Measurements from ENCODE around the gene BUB1. TPM values are rescaled to one million over a fixed set of nuclear protein-coding genes. Genes with fewer than 3 reads are reported as not detected.

The BUB1 gene
- total and polyA plus RNA-seq, 9 of the 15 experiments (the other 6 are each of a cell fraction or from before 2014, with no cell fraction given) = 73.4 to 247 (median 118) TPM

DNA sequence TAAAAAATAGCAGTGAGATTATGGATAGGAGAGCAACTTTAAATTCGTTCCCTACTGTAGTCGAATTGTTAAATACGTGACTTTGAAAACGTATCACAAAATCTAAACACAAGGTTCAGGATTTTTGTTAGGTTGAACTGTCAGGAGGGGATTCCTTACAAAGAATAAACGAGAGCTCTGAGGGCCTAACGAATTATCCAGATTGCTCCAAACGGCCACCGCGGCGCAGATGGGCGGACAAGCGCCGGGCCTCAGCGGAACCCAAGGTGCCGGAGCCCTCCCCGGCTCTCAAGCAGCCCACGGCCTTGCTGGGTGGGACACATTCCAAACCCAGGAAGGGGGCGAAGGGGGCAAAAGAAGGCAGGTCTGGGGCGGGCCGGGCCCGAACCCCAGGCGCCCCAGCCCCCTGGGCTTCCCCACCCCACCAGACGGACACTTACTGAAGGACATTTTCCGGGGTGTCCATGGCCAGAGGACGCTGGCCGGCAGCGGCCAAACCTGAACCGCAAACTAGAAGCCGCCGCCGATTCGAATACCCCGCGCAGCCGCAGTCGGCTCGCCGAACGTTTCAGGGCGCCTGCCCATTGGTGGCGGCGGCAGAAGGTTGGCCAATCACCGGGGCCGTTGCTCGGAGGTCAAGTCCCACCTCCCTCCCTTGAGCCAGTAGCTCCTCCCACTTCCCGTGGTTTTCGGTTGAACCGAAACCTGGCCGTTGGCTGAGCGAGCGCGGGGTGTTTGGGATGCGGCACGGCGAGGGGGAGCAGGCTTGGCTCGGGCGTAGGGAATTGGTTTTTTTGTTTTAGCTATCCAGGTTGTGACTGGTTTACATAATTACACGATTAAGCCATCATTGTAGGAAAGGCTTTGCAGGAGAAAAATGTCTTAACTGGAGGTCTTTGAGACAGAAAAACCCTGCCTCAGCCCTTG, at the start of gene BUB1 (continued):
- TF ChIP-seq, protein P1, sequence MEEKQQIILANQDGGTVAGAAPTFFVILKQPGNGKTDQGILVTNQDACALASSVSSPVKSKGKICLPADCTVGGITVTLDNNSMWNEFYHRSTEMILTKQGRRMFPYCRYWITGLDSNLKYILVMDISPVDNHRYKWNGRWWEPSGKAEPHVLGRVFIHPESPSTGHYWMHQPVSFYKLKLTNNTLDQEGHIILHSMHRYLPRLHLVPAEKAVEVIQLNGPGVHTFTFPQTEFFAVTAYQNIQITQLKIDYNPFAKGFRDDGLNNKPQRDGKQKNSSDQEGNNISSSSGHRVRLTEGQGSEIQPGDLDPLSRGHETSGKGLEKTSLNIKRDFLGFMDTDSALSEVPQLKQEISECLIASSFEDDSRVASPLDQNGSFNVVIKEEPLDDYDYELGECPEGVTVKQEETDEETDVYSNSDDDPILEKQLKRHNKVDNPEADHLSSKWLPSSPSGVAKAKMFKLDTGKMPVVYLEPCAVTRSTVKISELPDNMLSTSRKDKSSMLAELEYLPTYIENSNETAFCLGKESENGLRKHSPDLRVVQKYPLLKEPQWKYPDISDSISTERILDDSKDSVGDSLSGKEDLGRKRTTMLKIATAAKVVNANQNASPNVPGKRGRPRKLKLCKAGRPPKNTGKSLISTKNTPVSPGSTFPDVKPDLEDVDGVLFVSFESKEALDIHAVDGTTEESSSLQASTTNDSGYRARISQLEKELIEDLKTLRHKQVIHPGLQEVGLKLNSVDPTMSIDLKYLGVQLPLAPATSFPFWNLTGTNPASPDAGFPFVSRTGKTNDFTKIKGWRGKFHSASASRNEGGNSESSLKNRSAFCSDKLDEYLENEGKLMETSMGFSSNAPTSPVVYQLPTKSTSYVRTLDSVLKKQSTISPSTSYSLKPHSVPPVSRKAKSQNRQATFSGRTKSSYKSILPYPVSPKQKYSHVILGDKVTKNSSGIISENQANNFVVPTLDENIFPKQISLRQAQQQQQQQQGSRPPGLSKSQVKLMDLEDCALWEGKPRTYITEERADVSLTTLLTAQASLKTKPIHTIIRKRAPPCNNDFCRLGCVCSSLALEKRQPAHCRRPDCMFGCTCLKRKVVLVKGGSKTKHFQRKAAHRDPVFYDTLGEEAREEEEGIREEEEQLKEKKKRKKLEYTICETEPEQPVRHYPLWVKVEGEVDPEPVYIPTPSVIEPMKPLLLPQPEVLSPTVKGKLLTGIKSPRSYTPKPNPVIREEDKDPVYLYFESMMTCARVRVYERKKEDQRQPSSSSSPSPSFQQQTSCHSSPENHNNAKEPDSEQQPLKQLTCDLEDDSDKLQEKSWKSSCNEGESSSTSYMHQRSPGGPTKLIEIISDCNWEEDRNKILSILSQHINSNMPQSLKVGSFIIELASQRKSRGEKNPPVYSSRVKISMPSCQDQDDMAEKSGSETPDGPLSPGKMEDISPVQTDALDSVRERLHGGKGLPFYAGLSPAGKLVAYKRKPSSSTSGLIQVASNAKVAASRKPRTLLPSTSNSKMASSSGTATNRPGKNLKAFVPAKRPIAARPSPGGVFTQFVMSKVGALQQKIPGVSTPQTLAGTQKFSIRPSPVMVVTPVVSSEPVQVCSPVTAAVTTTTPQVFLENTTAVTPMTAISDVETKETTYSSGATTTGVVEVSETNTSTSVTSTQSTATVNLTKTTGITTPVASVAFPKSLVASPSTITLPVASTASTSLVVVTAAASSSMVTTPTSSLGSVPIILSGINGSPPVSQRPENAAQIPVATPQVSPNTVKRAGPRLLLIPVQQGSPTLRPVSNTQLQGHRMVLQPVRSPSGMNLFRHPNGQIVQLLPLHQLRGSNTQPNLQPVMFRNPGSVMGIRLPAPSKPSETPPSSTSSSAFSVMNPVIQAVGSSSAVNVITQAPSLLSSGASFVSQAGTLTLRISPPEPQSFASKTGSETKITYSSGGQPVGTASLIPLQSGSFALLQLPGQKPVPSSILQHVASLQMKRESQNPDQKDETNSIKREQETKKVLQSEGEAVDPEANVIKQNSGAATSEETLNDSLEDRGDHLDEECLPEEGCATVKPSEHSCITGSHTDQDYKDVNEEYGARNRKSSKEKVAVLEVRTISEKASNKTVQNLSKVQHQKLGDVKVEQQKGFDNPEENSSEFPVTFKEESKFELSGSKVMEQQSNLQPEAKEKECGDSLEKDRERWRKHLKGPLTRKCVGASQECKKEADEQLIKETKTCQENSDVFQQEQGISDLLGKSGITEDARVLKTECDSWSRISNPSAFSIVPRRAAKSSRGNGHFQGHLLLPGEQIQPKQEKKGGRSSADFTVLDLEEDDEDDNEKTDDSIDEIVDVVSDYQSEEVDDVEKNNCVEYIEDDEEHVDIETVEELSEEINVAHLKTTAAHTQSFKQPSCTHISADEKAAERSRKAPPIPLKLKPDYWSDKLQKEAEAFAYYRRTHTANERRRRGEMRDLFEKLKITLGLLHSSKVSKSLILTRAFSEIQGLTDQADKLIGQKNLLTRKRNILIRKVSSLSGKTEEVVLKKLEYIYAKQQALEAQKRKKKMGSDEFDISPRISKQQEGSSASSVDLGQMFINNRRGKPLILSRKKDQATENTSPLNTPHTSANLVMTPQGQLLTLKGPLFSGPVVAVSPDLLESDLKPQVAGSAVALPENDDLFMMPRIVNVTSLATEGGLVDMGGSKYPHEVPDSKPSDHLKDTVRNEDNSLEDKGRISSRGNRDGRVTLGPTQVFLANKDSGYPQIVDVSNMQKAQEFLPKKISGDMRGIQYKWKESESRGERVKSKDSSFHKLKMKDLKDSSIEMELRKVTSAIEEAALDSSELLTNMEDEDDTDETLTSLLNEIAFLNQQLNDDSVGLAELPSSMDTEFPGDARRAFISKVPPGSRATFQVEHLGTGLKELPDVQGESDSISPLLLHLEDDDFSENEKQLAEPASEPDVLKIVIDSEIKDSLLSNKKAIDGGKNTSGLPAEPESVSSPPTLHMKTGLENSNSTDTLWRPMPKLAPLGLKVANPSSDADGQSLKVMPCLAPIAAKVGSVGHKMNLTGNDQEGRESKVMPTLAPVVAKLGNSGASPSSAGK (IDR thresholded peaks at IDR 0.05) = no peak
- TF ChIP-seq, protein P2, sequence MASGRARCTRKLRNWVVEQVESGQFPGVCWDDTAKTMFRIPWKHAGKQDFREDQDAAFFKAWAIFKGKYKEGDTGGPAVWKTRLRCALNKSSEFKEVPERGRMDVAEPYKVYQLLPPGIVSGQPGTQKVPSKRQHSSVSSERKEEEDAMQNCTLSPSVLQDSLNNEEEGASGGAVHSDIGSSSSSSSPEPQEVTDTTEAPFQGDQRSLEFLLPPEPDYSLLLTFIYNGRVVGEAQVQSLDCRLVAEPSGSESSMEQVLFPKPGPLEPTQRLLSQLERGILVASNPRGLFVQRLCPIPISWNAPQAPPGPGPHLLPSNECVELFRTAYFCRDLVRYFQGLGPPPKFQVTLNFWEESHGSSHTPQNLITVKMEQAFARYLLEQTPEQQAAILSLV (tag; IDR thresholded peaks at IDR 0.05) = no peak
- TF ChIP-seq HDAC2 (IDR thresholded peaks at IDR 0.05) (peak; percentile 59; the same call in 1 of the 2 replicates), CHCHD3 (CRISPR knock-in tag; IDR thresholded peaks at IDR 0.05) (0 out of 2 replicates have a peak, but pooled peaks have one; percentile 12), PTBP1 (IDR thresholded peaks at IDR 0.05; ENCODE audit: low read depth, low read length) (no peak), ESRRA (IDR thresholded peaks at IDR 0.05; ENCODE audit: borderline replicate concordance, low read depth) (peak; percentile 84; the same call in 1 of the 2 replicates), MTA2 (IDR thresholded peaks at IDR 0.05; ENCODE audit: low read depth) (no peak; the same call in 1 of the 2 replicates), SMARCE1 (IDR thresholded peaks at IDR 0.05) (no peak; the same call in 1 of the 2 replicates), ZNF324 (CRISPR knock-in tag; IDR thresholded peaks at IDR 0.05) (no peak), RFX7 (CRISPR knock-in tag; IDR thresholded peaks at IDR 0.05) (no peak), SREBF2 (CRISPR knock-in tag; IDR thresholded peaks at IDR 0.05) (no peak)
- TF ChIP-seq, protein P3, sequence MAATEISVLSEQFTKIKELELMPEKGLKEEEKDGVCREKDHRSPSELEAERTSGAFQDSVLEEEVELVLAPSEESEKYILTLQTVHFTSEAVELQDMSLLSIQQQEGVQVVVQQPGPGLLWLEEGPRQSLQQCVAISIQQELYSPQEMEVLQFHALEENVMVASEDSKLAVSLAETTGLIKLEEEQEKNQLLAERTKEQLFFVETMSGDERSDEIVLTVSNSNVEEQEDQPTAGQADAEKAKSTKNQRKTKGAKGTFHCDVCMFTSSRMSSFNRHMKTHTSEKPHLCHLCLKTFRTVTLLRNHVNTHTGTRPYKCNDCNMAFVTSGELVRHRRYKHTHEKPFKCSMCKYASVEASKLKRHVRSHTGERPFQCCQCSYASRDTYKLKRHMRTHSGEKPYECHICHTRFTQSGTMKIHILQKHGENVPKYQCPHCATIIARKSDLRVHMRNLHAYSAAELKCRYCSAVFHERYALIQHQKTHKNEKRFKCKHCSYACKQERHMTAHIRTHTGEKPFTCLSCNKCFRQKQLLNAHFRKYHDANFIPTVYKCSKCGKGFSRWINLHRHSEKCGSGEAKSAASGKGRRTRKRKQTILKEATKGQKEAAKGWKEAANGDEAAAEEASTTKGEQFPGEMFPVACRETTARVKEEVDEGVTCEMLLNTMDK (IDR thresholded peaks at IDR 0.05; ENCODE audit: borderline replicate concordance, insufficient read depth, low read depth, low read length, poor library complexity, severe bottlenecking) = no peak

All from K562 (cell line).